DOHH2 (cell line): ENCODE results near the gene TSPO.

Source experiments
- H3F3A ChIP-seq: fragments of 200-600 bp; sonication (generic), shearing (Covaris generic); 2 replicates; pipeline ENCODE4 v1.6.0; 2016; ENCODE audit warnings: antibody characterized with exemption, mild to moderate bottlenecking; ENCODE audit not compliant: control insufficient read depth, insufficient read depth
- H3K27ac ChIP-seq: fragments of 200-600 bp; sonication (generic); 2 replicates; pipeline ENCODE4 v1.5.1; 2014; ENCODE audit warnings: low read depth, mild to moderate bottlenecking, low read length, moderate library complexity
- H3K27me3 ChIP-seq: fragments of 200-600 bp; sonication (generic); 2 replicates; pipeline ENCODE4 v1.6.1; 2014; ENCODE audit warnings: mild to moderate bottlenecking, low read length, mixed read lengths; ENCODE audit not compliant: control insufficient read depth
- H3K36me3 ChIP-seq: fragments of 200-600 bp; sonication (generic); 2 replicates; pipeline ENCODE4 v1.6.1; 2014; ENCODE audit warnings: mild to moderate bottlenecking, low read length, moderate library complexity, mixed read lengths; ENCODE audit not compliant: control insufficient read depth
- H3K4me1 ChIP-seq: fragments of 200-600 bp; sonication (generic); 2 replicates; pipeline ENCODE4 v1.6.1; 2014; ENCODE audit warnings: mild to moderate bottlenecking, low read length, mixed read lengths; ENCODE audit not compliant: control insufficient read depth
- H3K4me2 ChIP-seq: fragments of 200-600 bp; sonication (generic); 2 replicates; pipeline ENCODE4 v1.6.0; 2014; ENCODE audit warnings: mild to moderate bottlenecking, low read length, moderate library complexity
- H3K4me3 ChIP-seq: fragments of 200-600 bp; sonication (generic); 2 replicates; pipeline ENCODE4 v1.5.1; 2014; ENCODE audit warnings: mild to moderate bottlenecking, low read length, mixed read lengths
- H3K79me2 ChIP-seq: fragments of 200-600 bp; sonication (generic); 2 replicates; pipeline ENCODE4 v1.6.1; 2014; ENCODE audit warnings: mild to moderate bottlenecking, low read length, mixed read lengths; ENCODE audit not compliant: control insufficient read depth
- H3K9me2 ChIP-seq: fragments of 200-600 bp; sonication (generic); replicated peaks from 2 replicates; pipeline ENCODE4 v1.6.1; 2014; ENCODE audit warnings: mild to moderate bottlenecking, low read length, mixed read lengths; ENCODE audit not compliant: control insufficient read depth
- H3K9me3 ChIP-seq: fragments of 200-600 bp; sonication (generic); 2 replicates; pipeline ENCODE4 v1.6.1; 2014; ENCODE audit warnings: antibody characterized with exemption, low read length, mixed read lengths; ENCODE audit not compliant: control insufficient read depth, insufficient read depth
- H4K20me1 ChIP-seq: fragments of 200-600 bp; sonication (generic); 2 replicates; pipeline ENCODE4 v1.6.0; 2014; ENCODE audit warnings: low read depth, mild to moderate bottlenecking, antibody characterized with exemption, low read length, moderate library complexity; ENCODE audit not compliant: control insufficient read depth, insufficient read depth
- CTCF ChIP-seq: fragments of 200-600 bp; sonication (generic); IDR thresholded peaks from one replicate; pipeline ENCODE4 v1.5.1; 2014; ENCODE audit warnings: antibody characterized with exemption, mild to moderate bottlenecking, low read depth, low read length; ENCODE audit not compliant: poor library complexity, severe bottlenecking
- EZH2phosphoT487 ChIP-seq: fragments of 200-600 bp; sonication (generic); IDR thresholded peaks from 2 replicates; pipeline ENCODE4 v1.6.1; 2017; ENCODE audit warnings: borderline replicate concordance, mild to moderate bottlenecking, antibody characterized with exemption, low read length, moderate library complexity, mixed read lengths

Gene TSPO

DNA sequence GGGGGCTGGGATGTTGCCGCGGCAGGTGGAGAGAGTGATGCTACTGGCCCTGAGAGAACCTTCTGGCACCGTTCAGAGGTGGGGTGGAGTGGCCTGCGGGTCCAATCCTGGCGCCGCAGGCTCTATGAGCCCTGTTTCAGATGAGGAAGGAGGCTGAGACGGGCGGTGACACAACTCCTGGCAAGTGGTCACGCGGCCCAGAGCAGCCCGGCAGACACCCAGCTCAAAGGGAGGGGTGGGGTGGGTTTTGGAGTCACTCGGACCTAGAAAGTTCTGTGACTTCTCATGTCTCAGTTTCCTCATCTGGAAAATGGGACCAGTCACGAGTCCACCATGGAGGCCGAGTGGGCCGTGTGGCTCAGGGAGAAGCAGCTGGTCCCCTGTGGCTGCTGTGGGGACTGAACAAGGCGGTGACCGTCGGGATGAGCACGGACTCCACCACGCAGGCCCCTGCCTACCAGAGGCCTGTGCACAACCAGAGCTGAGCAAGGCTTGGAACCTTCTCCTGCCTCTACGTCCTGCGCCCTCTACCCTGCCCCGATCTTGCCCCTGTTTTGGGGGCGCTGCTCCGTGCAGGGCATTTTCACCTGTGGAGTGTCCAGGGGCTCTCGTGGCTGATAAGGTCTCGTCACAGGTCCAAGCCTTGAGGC is 3.7 kb downstream of the TSPO start:
- Histone ChIP-seq H3K9me2 (no peaks in the 10 kb centered on the region), H3F3A (no peaks in the 10 kb centered on the region; the same call in 1 of the 2 replicates), H3K4me2 (no peak overlapping the region), H3K9me3 (no peaks in the 10 kb centered on the region), H3K27ac (no peak overlapping the region), H3K27me3 (peaks cover 14% of the 10 kb centered on the region), H3K36me3 (no peaks in the 10 kb centered on the region), H3K4me1 (peaks cover 28% of the 10 kb centered on the region), H3K79me2 (no peaks in the 10 kb centered on the region), H4K20me1 (no peaks in the 10 kb centered on the region), H3K4me3 (no peak overlapping the region)
- TF ChIP-seq EZH2phosphoT487, result no peak
- TF ChIP-seq CTCF, result no peak

GRCh38 chr22:43155789-43156188 is 4.4 kb downstream of the TSPO start:
- Histone ChIP-seq H3K27me3 (peaks cover 14% of the 10 kb centered on the region), H3K79me2 (no peaks in the 10 kb centered on the region), H3K9me2 (no peaks in the 10 kb centered on the region), H3K27ac (no peak overlapping the region), H3K9me3 (no peaks in the 10 kb centered on the region), H3K36me3 (no peaks in the 10 kb centered on the region), H4K20me1 (no peaks in the 10 kb centered on the region), H3K4me1 (peaks cover 28% of the 10 kb centered on the region), H3K4me3 (no peak overlapping the region), H3F3A (no peaks in the 10 kb centered on the region; the same call in 1 of the 2 replicates), H3K4me2 (no peak overlapping the region)
- no peak for TF ChIP-seq CTCF
- no peak for TF ChIP-seq EZH2phosphoT487

- no peaks in the 10 kb centered on the region for H3K79me2 ChIP-seq
- H4K20me1 ChIP-seq, result no peaks in the 10 kb centered on the region
- no peaks in the 10 kb centered on the region for H3K9me3 ChIP-seq
- no peak overlapping the region for H3K4me3 ChIP-seq
- H3K27me3 ChIP-seq, result peaks cover 14% of the 10 kb centered on the region
- H3K27ac ChIP-seq, result no peak overlapping the region
- no peaks in the 10 kb centered on the region for H3K9me2 ChIP-seq
- H3K4me2 ChIP-seq, result no peak overlapping the region
- no peaks in the 10 kb centered on the region for H3K36me3 ChIP-seq
- no peaks in the 10 kb centered on the region; the same call in 1 of the 2 replicates for H3F3A ChIP-seq
- TF ChIP-seq CTCF (no peak), EZH2phosphoT487 (no peak)
- H3K4me1 ChIP-seq, result peaks cover 25% of the 10 kb centered on the region
Measured at GRCh38 chr22:43156413-43156812, 5.1 kb downstream of the TSPO start.
